Activated gamma-delta T cell treated with anti-CD3 and anti-CD28 coated beads, Interleukin-2, amount 50 U/mL, for 16 hours (primary cell): ENCODE results near the gene KCNH2.
A peak's percentile ranks its signal among the peaks of the same experiment; 100 is the strongest.

ENCODE experiments used
- DNase-seq: peaks from one replicate; pipeline ENCODE4 v3.0.0-alpha.2; 2020; ENCODE audit warnings: low read depth

Gene KCNH2

DNA sequence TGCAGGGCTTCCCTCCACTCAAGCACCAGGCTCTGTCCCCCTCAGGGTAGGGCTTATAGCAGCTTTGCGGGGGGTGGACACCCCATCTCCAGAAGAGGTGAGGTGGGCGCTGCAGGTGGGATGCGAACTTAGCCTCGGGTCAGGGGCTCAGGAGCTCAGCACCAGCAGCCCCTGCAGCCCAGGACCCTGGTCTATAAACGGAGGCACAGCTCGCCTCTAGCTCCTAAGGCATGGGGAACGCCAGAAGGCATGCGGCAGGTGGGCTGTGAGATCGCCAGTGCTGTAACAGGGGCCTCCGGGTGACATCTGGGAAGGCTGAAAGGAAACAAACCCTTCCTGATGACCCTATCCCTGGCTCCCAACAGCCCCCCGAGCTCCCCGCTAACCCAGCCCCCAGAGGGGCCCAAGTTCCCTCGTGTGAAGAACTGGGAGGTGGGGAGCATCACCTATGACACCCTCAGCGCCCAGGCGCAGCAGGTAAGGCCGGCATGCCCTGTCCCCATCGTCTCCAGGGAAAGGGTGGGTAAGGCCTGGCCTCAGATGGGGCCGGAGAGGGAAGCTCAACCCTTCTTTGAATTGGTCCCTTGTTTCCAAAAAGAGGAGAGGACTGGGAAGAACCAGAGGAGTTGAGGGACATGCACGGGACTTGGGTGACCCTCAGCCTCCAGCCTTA is 16.9 kb upstream of the KCNH2 start:
- no peak for DNase-seq

DNA sequence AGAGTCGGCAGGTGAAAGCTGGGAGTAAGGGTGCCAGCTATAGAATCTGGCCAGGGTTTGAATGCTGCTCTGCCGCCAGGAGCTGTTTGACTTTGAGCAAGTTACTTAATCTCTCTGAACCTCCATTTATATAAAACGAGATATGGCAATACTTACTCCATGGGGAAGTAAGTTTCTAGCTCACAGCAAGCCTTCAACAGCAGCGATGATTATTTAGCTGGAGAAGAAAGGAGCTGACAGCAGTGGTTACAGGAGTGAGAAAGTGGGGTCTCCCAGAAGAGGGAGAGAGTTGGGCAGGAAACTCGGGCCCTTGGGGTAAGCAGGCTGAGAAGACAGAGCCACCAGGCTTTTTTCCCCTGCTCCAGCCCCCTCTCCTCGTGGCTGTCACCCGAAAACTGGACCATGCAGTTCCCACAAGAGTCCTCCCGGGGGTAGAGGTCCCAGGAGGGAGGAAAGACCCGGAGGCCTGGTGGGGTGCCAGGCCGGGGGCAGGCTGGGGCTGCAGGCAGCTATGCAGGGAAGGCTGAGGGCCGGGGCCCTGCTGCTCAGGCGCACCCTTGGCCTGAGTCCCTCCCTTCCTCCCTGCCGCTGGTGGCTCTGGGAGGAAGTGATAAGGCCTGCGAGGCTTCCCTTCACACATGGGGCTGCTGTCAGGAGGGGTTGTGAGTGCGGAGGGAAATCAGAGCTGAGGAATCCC is 16.2 kb upstream of the KCNH2 start:
- no peak for DNase-seq

DNA sequence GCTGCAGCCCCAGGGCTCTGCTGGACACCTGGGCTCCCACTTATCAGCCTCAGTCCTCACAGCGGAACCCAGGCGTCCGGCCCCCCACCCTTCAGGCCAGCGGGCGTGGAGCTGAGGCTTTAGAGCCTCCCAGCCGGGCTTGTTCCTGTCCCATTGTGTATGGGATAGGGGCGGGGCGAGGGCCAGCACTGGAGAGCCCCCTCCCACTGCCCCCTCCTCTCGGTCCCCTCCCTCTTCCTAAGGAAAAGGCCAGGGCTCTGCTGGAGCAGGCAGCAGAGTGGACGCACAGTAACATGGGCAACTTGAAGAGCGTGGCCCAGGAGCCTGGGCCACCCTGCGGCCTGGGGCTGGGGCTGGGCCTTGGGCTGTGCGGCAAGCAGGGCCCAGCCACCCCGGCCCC is 15.4 kb upstream of the KCNH2 start:
- DNase-seq: no peak

DNA sequence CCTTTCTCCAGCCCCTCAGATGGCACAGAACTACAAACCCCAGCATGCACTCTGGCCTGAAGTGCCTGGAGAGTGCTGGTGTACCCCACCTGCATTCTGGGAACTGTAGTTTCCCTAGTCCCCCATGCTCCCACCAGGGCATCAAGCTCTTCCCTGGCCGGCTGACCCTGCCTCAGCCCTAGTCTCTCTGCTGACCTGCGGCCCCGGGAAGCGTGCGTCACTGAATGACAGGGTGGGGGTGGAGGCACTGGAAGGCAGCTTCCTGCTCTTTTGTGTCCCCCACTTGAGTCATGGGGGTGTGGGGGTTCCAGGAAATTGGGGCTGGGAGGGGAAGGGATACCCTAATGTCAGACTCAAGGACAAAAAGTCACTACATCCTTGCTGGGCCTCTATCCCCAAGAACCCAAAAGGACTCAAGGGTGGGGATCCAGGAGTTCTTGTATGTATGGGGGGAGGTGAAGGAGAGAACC is 14.7 kb upstream of the KCNH2 start:
- no peak for DNase-seq

DNA sequence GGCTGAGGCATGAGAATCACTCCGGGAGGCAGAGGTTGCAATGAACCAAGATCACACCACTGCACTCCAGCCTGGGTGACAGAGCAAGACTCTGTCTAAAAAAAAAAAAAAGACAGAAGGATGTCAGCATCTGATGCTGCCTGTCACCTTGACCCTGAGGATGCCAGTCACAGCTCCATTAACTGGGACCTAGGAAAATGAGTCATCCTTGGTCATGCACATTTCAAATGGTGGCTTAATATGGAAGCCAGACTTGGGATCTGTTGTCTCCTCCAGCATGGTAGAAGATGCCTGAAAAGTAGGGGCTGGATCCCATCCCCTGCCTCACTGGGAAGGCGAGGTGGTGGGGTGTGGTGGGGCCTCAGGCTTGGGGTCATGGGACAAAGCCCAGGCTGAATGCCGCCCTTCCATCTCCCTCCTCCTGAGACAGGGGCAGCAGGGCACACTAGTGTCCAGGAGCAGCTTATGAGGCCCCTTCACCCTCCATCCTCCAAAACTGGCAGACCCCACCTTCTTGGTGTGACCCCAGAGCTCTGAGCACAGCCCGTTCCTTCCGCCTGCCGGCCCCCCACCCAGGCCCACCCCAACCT is 14.0 kb upstream of the KCNH2 start:
- DNase-seq: no peak

DNA sequence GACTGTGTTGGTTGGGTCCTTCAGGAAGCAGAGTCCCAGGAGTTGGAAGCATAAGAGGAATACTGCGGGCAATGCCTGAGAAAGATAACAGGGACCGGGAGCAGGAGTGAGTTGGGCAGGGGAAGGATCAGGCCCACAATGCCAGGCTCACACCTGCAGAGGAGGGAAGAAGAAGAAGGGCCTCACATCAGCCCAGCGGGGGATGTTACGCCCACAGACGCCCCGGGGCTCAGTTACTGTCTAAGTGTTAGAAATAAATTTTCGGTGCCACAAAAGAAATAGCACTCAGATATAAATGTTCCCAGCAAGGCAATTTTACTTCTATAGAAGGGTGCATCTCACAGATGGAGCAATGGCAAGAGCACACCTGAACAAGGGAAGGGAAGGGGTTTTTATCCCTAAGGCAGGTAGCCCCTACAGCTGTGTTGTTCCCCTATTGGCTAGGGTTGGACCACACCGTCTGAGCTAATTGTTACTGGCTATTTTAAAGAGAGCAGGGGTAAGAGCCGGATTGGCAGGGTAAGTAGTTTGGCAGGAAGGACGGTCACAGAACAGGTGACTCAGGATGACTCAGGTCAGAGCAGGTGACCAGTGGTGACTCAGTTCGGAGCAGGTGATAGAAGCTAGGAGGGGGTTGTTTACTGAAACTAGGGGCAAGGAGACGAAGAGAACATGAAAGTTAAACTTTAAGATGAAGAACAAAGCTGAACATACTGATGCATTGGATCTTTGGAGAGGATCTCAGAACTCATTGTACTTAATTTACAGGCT is 12.5 kb upstream of the KCNH2 start, which contains the start of gene NOS3:
NOS3 (plus strand) TSS at position 602 of the 771 bp plus-strand sequence. CDS start 2,787 bp downstream, outside the sequence.
- DNase-seq: no peak

DNA sequence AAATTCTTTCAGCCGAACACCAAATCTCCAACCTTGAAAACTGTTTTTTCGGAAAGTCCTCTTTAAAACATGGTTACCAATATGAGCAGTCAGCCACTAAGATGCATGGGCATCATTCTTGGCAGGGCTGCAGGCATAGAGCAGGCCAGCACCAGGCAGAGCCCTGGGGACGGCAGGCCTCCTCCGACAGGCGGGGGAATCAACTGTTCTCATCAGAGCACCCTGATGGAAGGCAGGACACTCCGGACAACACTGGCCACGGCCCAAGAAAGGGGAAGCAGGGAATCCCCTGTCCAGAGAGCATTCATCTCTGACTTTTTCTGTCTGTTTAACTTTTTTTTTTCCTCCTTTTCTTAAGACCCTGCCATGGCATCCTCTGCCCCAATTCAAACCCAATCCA is 11.3 kb upstream of the KCNH2 start:
- no peak for DNase-seq

DNA sequence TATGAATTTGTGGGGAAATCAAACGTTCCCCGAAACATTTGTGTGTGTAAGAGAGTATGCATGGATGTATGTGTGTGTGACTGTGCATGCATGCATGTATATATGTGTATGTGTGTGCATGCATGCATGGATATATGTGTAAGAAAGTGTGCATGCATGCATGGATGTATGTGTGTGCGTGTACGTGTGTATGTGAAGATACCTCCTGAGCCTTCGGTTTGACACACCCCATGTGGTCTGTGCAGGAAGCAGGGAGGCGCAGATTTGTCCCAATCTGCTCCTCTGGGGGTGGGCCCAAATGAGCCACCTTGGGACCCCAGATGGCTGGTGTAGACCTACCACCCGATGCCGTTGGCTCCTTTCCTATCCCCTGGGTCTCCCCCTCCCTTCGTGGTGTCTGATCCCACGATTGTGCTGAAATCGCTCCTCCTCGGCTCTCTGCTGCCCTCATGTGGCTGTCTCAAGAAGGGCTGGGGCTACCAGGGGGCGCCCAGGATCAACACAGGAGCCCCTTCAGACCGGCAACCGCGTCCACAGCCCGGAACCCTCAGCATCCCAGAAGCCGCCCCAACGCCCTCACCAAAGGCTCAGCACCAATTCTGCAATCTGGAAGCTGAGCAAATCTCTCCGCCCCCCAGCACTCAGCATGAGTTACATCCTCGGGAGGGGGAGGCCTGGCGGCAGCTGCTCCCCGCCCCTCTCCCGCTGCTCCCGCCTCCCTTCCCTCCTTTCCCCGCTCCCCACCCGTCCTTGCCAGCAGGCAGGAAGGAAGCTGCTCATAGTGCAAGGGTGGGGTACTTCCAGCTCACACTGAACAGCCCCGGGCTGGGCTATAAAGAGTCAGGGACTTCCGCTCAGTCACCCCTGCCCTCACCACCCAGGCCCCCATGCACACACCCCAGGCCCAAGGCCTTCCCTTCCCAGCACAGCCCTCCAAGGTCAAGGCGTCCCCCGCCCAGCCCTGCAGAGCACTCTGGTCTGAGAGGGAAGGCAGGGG is 10.4 kb upstream of the KCNH2 start:
- peak; percentile 53 for DNase-seq

DNA sequence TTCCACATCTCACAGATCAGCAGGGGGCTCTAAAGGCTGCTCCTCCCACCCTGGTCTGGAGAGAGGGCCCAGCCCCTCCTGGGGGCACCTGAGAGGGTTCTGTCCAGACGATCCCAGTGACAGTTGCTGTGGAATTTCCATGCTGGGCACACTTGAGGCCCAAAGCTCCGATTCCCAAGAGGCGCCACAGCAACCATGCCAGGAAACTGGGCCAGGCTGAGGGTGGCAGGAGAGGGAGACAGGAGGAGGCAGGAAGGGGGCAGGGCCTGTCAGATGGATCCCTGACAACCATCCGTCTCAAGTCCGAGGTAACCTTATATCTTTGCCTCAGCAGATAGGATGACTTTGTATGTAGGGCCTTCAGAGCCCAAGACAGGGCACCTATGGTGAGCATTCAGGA is 8.4 kb upstream of the KCNH2 start:
- no peak for DNase-seq

DNA sequence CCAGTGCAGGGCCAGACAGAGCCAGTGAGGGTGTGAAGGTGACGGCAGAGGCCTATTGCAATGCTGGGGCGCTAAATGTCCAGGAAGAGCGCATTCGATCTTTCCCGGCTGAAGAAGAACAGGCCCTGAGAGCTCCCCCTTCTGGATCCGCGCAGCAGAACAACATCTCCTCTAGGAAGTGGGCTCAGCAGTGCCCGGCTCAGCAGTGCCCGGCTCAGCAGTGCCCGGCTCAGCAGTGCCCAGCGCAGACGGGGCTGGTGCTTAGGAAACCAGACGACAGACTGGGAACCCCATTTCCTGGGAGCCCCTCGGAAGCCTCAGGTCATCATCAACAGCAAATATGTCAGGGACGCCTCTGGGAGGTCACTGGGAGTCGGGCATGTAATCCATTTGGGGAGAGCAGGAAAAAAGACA is 8.0 kb upstream of the KCNH2 start:
- no peak for DNase-seq

DNA sequence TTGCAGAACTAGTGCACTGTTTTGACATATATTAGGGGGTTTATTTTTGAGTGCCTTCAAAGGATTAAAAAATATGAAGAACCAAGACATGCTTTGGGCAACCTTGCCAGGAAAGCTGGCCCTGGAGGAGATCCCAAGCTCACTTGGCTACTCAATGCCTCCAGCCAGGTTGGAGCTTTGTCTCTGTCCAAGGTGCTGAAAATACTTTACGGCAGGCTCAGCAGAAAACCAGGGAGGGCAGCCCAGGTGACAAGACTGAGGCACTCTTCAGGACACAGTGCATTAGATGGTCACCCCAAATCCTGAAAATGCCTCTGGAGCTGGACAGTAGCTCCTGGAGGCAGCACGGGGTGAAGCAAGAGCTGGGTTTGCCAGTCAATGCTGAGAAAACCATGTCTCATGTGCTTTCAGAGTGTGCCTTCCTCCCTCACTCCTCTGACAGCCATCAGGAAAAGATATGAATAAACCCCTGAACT is 5.8 kb upstream of the KCNH2 start:
- DNase-seq: no peak

DNA sequence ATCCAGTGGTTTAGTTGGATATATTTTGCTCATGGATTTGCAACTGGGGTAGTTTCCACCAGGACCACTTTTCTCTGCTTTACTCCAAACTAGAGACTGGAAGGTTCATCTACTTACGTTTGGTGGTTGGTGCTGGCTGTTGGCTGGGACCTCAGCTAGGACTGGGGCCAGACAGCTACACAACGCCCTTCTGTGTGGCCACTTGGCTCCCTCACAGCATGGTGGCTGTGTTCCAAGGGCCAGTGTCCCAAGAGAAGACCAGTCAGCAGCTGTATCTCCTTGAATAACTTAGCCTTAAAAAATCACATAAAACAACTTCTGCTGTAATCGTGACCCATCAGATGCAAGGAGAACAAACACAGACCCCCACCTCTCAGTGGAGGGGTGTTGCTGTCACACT is 4.2 kb upstream of the KCNH2 start:
- no peak for DNase-seq

DNA sequence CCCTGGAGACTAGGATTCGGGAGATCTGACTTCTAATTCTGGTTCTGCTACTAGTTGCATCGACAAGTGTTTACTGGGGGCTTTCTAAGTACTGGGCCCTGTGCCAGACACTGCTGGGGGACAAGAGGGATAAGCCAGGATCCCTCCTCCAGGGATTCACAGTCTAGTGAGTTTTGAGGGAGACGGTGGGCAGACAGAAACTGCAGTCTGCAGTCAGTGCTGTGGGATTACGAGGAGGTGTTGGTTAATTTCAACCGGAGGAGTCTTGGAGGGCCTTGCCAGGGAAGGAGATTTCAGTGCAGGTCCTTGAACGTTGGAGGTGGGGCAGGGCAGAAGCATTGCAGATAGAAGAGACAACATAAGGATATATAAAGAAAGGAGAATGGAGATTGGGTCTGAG is 3.5 kb upstream of the KCNH2 start:
- DNase-seq: no peak

DNA sequence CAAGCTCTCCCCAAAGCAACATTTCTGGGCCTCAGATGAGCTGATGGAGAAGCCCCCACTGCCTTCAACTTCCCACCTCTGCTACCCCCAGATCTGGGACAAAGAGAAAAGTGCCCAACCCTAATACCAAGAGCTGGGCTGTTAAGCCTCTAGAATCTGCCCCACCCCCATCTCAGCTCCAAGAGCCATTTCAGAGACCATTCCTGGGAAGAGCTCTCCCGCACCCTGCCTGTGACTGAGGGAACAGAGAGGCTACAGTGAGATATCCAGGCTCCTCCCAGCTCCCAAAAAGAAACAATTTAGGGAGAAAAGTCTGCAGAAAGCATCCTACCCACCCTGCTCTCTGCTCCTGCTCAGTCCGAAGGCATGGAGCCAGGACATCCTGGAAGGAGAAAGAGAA is 2.5 kb upstream of the KCNH2 start:
- no peak for DNase-seq

DNA sequence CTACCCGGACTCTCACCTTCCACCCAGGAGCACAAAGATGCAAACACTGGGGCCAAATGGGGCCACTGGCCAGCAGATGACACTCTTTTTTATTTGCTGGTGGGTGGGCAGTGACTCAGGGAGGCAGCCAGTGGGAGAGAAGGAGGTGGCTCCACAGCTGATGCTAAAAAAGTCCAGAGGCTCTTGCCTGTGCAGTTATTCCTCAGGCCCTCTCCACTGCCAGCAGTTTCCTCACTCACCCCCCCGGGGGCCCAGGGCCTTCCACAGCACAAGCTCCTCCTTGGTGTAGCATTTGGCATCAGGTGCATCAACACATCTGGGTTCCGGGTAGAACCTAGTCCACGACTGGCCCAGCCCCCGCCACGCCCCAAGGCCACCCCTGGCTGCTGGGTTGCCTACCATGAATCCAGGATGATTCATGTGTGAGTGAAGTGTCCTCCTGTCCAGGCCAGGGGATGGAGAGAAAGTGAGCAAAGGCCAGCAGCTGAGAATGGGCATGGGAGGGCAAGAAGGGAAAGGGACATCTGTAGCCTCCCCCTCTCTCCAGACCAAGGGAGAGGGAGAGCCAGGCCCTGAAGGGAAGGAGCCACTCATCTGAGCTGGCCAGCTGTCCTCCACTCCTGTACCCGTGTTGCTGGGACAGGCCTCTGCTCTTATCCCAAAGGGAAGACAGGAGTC is 1.7 kb upstream of the KCNH2 start:
- no peak for DNase-seq

DNA sequence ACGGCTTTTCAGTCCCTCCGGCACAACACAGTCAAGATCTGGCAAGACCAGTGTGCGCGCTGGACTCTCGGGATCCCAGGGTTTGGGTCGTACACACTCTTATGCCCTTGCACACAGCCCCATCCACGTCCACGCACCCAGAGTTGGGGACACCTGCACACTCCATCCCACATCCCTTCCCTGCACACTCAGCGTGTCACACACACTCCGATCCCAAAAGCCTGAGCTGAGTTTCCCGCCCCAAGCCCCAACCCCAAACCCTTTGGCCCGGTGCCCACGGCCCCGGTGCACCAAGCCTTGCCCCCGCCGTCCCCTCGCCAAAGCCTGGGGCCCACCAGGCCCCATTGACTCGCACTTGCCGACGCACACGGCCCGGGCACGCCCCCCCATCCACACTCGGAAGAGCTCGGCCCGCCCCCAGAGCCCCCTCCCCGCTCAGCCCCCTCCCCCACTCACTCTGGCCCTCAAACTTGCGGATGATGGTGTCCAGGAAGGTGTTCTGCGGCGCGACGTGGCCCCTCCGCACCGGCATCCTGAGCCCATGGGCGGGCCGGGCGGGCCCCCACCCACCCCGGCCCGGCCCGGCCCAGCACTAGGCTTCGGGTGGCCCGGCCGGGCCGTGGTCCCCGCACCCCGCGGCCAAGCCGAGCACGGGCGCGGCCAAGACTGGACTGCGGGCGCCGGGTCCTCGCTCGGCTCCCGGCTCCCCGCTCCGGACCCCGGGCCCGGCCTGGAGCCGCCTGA is 567 bp downstream of the KCNH2 start:
- DNase-seq: no peak

DNA sequence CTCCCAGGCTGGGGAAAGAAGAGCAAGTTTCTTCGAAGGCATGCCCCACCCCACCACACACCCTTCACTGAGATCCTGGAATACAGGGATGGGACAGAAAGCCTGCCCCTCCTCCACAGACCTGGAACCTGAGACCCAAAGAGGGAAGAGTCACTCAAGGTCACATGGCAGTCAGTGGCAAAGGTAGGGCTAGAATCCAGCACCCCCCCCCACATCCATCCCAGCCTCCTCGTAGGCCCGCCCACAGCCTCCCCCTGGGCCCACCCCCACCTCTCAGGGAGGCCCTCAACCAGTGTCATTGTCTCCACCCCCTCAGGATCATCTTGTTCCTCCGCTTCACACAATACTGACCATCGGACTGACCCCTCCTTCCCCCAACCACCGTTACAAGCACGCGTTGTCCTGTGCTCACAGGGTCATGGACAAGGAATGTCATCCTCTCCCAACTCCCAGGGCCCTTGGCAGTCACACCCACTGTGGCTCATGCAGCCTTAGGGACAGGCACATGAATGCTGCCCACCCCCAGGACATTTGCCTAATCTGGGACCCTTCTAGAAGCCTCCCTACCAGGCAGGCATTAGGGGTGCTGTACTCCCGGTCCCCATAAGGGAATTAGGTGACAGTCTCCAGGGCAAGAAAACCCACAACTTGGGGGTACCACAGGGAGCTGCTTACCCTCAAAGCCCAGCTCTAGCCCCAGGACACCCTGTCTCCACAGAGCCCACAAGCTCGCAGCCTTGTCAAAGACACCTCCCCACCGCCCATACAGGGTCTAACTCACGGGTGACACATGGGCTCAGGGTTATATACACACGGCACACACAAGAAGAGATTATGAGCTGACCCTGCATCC is 1.4 kb downstream of the KCNH2 start:
- no peak for DNase-seq

DNA sequence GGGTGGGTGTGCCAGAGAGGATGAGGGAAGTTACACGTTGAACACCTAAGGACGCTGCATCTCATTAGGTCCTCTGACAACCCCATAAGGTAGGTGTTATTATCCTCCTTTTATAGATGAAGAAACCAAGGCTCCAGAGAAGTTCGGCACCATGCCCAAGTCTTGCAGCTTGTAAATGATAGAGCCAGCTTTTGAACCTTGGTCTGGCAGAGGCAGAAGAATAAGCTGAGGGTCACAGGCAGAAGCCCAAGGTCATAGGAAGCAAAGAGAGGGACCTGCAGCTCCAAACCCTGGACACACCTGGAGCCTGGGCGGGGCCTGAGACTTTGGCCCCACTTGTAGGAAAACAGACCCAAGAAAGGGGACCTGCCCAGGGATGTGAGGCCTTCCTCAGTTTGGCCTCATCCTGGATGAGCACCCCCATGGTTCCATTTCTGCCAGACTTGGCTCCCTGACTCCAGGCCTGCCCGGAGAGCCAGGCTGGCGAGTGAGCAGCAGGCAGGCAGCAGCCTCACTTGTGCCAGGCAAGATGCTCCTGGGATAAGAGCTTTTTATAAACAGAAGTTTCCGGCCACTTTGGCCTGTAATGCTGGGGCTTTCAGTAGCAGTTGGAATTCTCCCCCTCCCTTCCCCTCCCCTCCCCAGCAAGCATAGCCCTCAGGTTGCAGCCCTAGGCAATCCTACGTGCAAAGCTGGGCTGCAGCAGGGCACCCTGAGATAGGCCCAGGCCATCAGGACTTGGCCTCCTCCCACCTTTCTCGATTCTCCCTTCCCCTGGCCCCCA is 2.4 kb downstream of the KCNH2 start:
- no peak for DNase-seq
